Measurements from ENCODE around the gene GPR61. TPM values are rescaled to one million over a fixed set of nuclear protein-coding genes. Genes with fewer than 3 reads are reported as not detected.

Gene GPR61
- total RNA-seq, 1 experiment from 2014 or later: 0.07 TPM

GRCh38 chr1:109538827-109539555 lies 681 bp upstream of the GPR61 start:
- Histone ChIP-seq H3K27me3 (ENCODE audit: low read length) (no peaks in the 10 kb centered on the region), H4K20me1 (ENCODE audit: low read length) (no peaks in the 10 kb centered on the region), H3K79me2 (ENCODE audit: low read length) (no peaks in the 10 kb centered on the region), H3K4me1 (ENCODE audit: insufficient read depth, low read length) (no peaks in the 10 kb centered on the region), H3K27ac (ENCODE audit: low read length) (no peak overlapping the region), H3K36me3 (ENCODE audit: low read depth, low read length) (no peaks in the 10 kb centered on the region), H3K4me2 (ENCODE audit: low read length) (no peak overlapping the region), H3K9me2 (replicated peaks; ENCODE audit: low read length) (no peaks in the 10 kb centered on the region), H3K4me3 (ENCODE audit: low read length) (no peak overlapping the region), H2AFZ (ENCODE audit: low read length) (no peak overlapping the region), H3F3A (ENCODE audit: low read length, unreplicated experiment) (no peaks in the 10 kb centered on the region), H3K9me3 (ENCODE audit: low read length) (no peaks in the 10 kb centered on the region), H3K9ac (ENCODE audit: low read length) (no peak overlapping the region)
- intact Hi-C loops (cut with micrococcal nuclease): no loop called here
- no peak for TF ChIP-seq EZH2 (IDR thresholded peaks at IDR 0.05; ENCODE audit: low read length, unreplicated experiment)
- no peak for ATAC-seq
- POLR2A ChIA-PET (ENCODE audit: unreplicated experiment): interaction anchor here (0.6 kb wide), 1 partner anchor 101 kb away, joined by 5 read pairs; no protein-coding TSS in a partner anchor
- no peak for DNase-seq
- CTCF ChIA-PET: no interaction called here
- no TSS peak for BruUV-seq (replicated peaks)

GRCh38 chr1:109541102-109541501 lies 1.4 kb downstream of the GPR61 start:
- intact Hi-C loops (cut with micrococcal nuclease): no loop called here
- ATAC-seq (no peak), DNase-seq (no peak)
- H3F3A ChIP-seq (ENCODE audit: low read length, unreplicated experiment): no peaks in the 10 kb centered on the region
- H3K9me3 ChIP-seq (ENCODE audit: low read length): no peaks in the 10 kb centered on the region
- no peak overlapping the region for H3K9ac ChIP-seq (ENCODE audit: low read length)
- no peaks in the 10 kb centered on the region for H4K20me1 ChIP-seq (ENCODE audit: low read length)
- CTCF ChIA-PET: no interaction called here
- POLR2A ChIA-PET (ENCODE audit: unreplicated experiment): no interaction called here
- H3K27ac ChIP-seq (ENCODE audit: low read length): no peak overlapping the region
- TF ChIP-seq CTCF (conservative IDR thresholded peaks at IDR 0.05; ENCODE audit: low read depth, low read length) (no peak), EZH2phosphoT487 (IDR thresholded peaks at IDR 0.05; ENCODE audit: borderline replicate concordance, low read length) (no peak), EZH2 (IDR thresholded peaks at IDR 0.05; ENCODE audit: low read length, unreplicated experiment) (no peak)
- H2AFZ ChIP-seq (ENCODE audit: low read length): no peak overlapping the region
- no peak overlapping the region for H3K4me3 ChIP-seq (ENCODE audit: low read length)
- no peaks in the 10 kb centered on the region for H3K36me3 ChIP-seq (ENCODE audit: low read depth, low read length)
- H3K79me2 ChIP-seq (ENCODE audit: low read length): no peaks in the 10 kb centered on the region
- H3K9me2 ChIP-seq (replicated peaks; ENCODE audit: low read length): no peaks in the 10 kb centered on the region
- no peaks in the 10 kb centered on the region for H3K27me3 ChIP-seq (ENCODE audit: low read length)
- 0 out of 2 replicates have a peak, but pooled peaks cover 4% of the 10 kb centered on the region for H3K4me1 ChIP-seq (ENCODE audit: insufficient read depth, low read length)
- H3K4me2 ChIP-seq (ENCODE audit: low read length): no peak overlapping the region
- BruUV-seq (replicated peaks): no TSS peak

- Histone ChIP-seq H3K4me1 (ENCODE audit: insufficient read depth, low read length) (peaks cover 17% of the 10 kb centered on the region), H2AFZ (ENCODE audit: low read length) (no peak overlapping the region), H3K79me2 (ENCODE audit: low read length) (peaks cover 10% of the 10 kb centered on the region), H3K27me3 (ENCODE audit: low read length) (no peaks in the 10 kb centered on the region), H3K4me3 (ENCODE audit: low read length) (no peak overlapping the region), H3K9ac (ENCODE audit: low read length) (no peak overlapping the region), H3K4me2 (ENCODE audit: low read length) (no peak overlapping the region), H3K27ac (ENCODE audit: low read length) (no peak overlapping the region), H3K9me3 (ENCODE audit: low read length) (no peaks in the 10 kb centered on the region), H4K20me1 (ENCODE audit: low read length) (no peaks in the 10 kb centered on the region), H3F3A (ENCODE audit: low read length, unreplicated experiment) (no peaks in the 10 kb centered on the region), H3K36me3 (ENCODE audit: low read depth, low read length) (no peaks in the 10 kb centered on the region), H3K9me2 (replicated peaks; ENCODE audit: low read length) (no peaks in the 10 kb centered on the region)
- POLR2A ChIA-PET (ENCODE audit: unreplicated experiment): no interaction called here
- DNase-seq: no peak
- intact Hi-C loops (cut with micrococcal nuclease): no loop called here
- no peak for ATAC-seq
- no TSS peak for BruUV-seq (replicated peaks)
- TF ChIP-seq EZH2 (IDR thresholded peaks at IDR 0.05; ENCODE audit: low read length, unreplicated experiment): no peak
- CTCF ChIA-PET: no interaction called here
These were observed 3.0 kb downstream of the GPR61 start for GRCh38 chr1:109542657-109543056.

Data from PC-3 (cell line).